GM12892 (cell line): ENCODE data around the gene CCR5.

Experiments used
- POLR2A ChIP-seq: IDR thresholded peaks from 2 replicates; pipeline ENCODE4 v1.6.1; 2011; ENCODE audit warnings: low read depth, low read length, control low read depth
- POLR2AphosphoS5 ChIP-seq: IDR thresholded peaks from 2 replicates; pipeline ENCODE4 v1.6.1; 2011; ENCODE audit warnings: low read depth, low read length, control low read depth

- no peak for TF ChIP-seq POLR2A
- no peak for TF ChIP-seq POLR2AphosphoS5
Observed at GRCh38 chr3:46353090-46353489, 17.7 kb upstream of the CCR5 start.
